H1 (cell line): ENCODE data around the gene WASF3. TPM values are rescaled to one million over a fixed set of nuclear protein-coding genes. Genes with fewer than 3 reads are reported as not detected.

Experiments
- ASH2L ChIP-seq: fragments of 200-600, 300-600 bp; sonication (generic); IDR thresholded peaks from one replicate; pipeline ENCODE4 v1.7.1; 2017; ENCODE audit warnings: low read length
- CHD7 ChIP-seq: fragments of 300-600 bp; sonication (generic); IDR thresholded peaks from 2 replicates; pipeline ENCODE4 v1.7.1; 2012; ENCODE audit warnings: low read length, moderate library complexity, mild to moderate bottlenecking, inconsistent platforms; ENCODE audit not compliant: insufficient replicate concordance
- GABPA ChIP-seq: IDR thresholded peaks from 2 replicates; pipeline ENCODE4 v1.6.1; 2011; ENCODE audit warnings: mild to moderate bottlenecking, low read length, moderate library complexity, borderline replicate concordance; ENCODE audit not compliant: insufficient read depth
- HDAC6 ChIP-seq: IDR thresholded peaks from one replicate; pipeline ENCODE4 v1.7.1; 2012; ENCODE audit warnings: low read depth, mild to moderate bottlenecking, inconsistent platforms, low read length, moderate library complexity
- JUND ChIP-seq: IDR thresholded peaks from 2 replicates; pipeline ENCODE4 v1.6.1; 2011; ENCODE audit warnings: mild to moderate bottlenecking, improper control_type of control experiment, low read length
- RNF2 ChIP-seq: fragments of 200-900, 300-1000 bp; sonication (generic); IDR thresholded peaks from 2 replicates; pipeline ENCODE4 v1.7.1; 2016; ENCODE audit warnings: borderline replicate concordance, low read depth, mild to moderate bottlenecking, antibody characterized with exemption, low read length; ENCODE audit not compliant: poor library complexity, severe bottlenecking; ENCODE audit errors: missing control alignments
- SRF ChIP-seq: IDR thresholded peaks from 2 replicates; pipeline ENCODE4 v1.6.1; 2011; ENCODE audit warnings: mild to moderate bottlenecking, low read depth, low read length, moderate library complexity
- SUZ12 ChIP-seq: fragments of 200-600 bp; sonication (generic); IDR thresholded peaks from 2 replicates; pipeline ENCODE4 v1.6.1; 2012; ENCODE audit warnings: mild to moderate bottlenecking, inconsistent platforms, low read length, moderate library complexity, mixed read lengths
- polyA plus RNA-seq, 7 experiments: library from polyadenylated mRNA; depleted of rRNA in 3 of 7; stranded (reverse) in 5 of 7; unstranded in 2 of 7; fragments of >200 nt in 5 of 7; fragments of 200-250 nt in 2 of 7; gene quantifications; 1 replicate in 5 of 7; 2 replicates in 1 of 7; 4 replicates in 1 of 7; pipeline versions ENCODE4 v1.2.1 to v1.2.3, GENCODE V29; 2011 to 2013; ENCODE audit warnings: missing spikeins in 2 of 7, mixed read lengths in 2 of 7
- total RNA-seq: library from RNA; stranded (reverse); fragmentation: NEBNext Ultra II Directional; extraction: Animal tissue kit (Norgen Biotek cat#: 25700); gene quantifications from 2 replicates; pipeline ENCODE4 v1.2.1, GENCODE V29; 2021

WASF3 gene
- total and polyA plus RNA-seq, 2 of the 8 experiments (the other 6 are each of a cell fraction or from before 2014, with no cell fraction given) = 18.7 to 39.8 TPM

- no peak for TF ChIP-seq CHD7
- no peak for TF ChIP-seq RNF2
- no peak for TF ChIP-seq SRF
- TF ChIP-seq SUZ12 = no peak
- TF ChIP-seq HDAC6 = no peak
- TF ChIP-seq JUND = no peak
- no peak for TF ChIP-seq ASH2L
- no peak for TF ChIP-seq GABPA
Measured at GRCh38 chr13:26583662-26584061, 26.2 kb downstream of the WASF3 start (continued).
